ENCODE data around the gene MCCC2. TPM values are rescaled to one million over a fixed set of nuclear protein-coding genes. Genes with fewer than 3 reads are reported as not detected.

The MCCC2 gene
- total and polyA plus RNA-seq, 10 of the 15 experiments (the other 5 are each of a cell fraction or from before 2014, with no cell fraction given), result 22.2 to 106 (median 77.7) TPM

GRCh38 chr5:71705421-71705820, 118.3 kb downstream of the MCCC2 start:
- CTCF ChIA-PET, result interaction anchor here (1.0 to 1.3 kb wide), 2 partner anchors 10 to 433 kb away, joined by 3 read pairs; no protein-coding TSS in a partner anchor
- POLR2A ChIA-PET, result no interaction called here
- SMC1A ChIA-PET (ENCODE audit: uncharacterized antibody, unreplicated experiment), result interaction anchor here (0.5 to 0.9 kb wide), 3 partner anchors 49 to 261 kb away, joined by 3 read pairs; no protein-coding TSS in a partner anchor
- TF ChIP-seq POU2F2 (IDR thresholded peaks at IDR 0.05; ENCODE audit: borderline replicate concordance, low read depth, low read length), result no peak
- TF ChIP-seq EZH2 (IDR thresholded peaks at IDR 0.05; ENCODE audit: borderline replicate concordance, control insufficient read depth, low read depth, low read length), result no peak
- TF ChIP-seq ATF3 (IDR thresholded peaks at IDR 0.05; ENCODE audit: borderline replicate concordance, extremely low read depth, low read depth, low read length), result no peak
- Histone ChIP-seq H3K4me1 (ENCODE audit: control insufficient read depth, insufficient read depth, low read length) (no peaks in the 10 kb centered on the region), H3K4me3 (no peak overlapping the region), H2AFZ (ENCODE audit: control insufficient read depth, low read depth, low read length) (no peak overlapping the region), H3K4me2 (ENCODE audit: control insufficient read depth, insufficient read depth) (no peak overlapping the region), H4K20me1 (ENCODE audit: control insufficient read depth, insufficient read depth) (no peaks in the 10 kb centered on the region), H3K79me2 (ENCODE audit: control insufficient read depth, insufficient read depth, low read length) (no peaks in the 10 kb centered on the region), H3K27me3 (replicated peaks in 1 of 2; ENCODE audit: control insufficient read depth in 2 of 2, insufficient read depth in 2 of 2, low read length in 1 of 2) (no peaks in the 10 kb centered on the region), H3K27ac (ENCODE audit: control insufficient read depth, insufficient read depth) (no peak overlapping the region), H3K9ac (ENCODE audit: control insufficient read depth, insufficient read depth, low read length) (no peak overlapping the region), H3K9me3 (replicated peaks; ENCODE audit: control insufficient read depth, insufficient read depth, low read length) (no peaks in the 10 kb centered on the region), H3K36me3 (ENCODE audit: control insufficient read depth in 2 of 2, insufficient read depth in 2 of 2, low read length in 1 of 2) (no peaks in the 10 kb centered on the region)
- RAD21 ChIA-PET (ENCODE audit: unreplicated experiment), result no interaction called here
- 46% methylated on average over 5 of the region's 5 CpGs for WGBS (ENCODE audit: insufficient coverage, insufficient replicate concordance, low lambda C conversion rate, missing lambda C conversion rate)
- intact Hi-C loops (cut with micrococcal nuclease; ENCODE audit: unreplicated experiment), result no loop called here
- DNase-seq (ENCODE audit: low read depth, low spot score), result no peak
- in situ Hi-C loops (cut with MboI), result no loop called here
- no peak for FAIRE-seq
- no TSS peak for BruUV-seq (replicated peaks)
- ATAC-seq, result no peak

GRCh38 chr5:71706906-71707305, 119.8 kb downstream of the MCCC2 start:
- SMC1A ChIA-PET (ENCODE audit: uncharacterized antibody, unreplicated experiment), result no interaction called here
- no peak for FAIRE-seq
- ATAC-seq, result no peak

More at GRCh38 chr5:71706906-71707305, 119.8 kb downstream of the MCCC2 start:
- intact Hi-C loops (cut with micrococcal nuclease; ENCODE audit: unreplicated experiment) (no loop called here), in situ Hi-C loops (cut with MboI) (no loop called here)
- H3K4me3 ChIP-seq, result no peak overlapping the region
- no peak overlapping the region for H3K9ac ChIP-seq (ENCODE audit: control insufficient read depth, insufficient read depth, low read length)
- H3K36me3 ChIP-seq (ENCODE audit: control insufficient read depth in 2 of 2, insufficient read depth in 2 of 2, low read length in 1 of 2), result no peaks in the 10 kb centered on the region
- RAD21 ChIA-PET (ENCODE audit: unreplicated experiment), result no interaction called here
- H3K27ac ChIP-seq (ENCODE audit: control insufficient read depth, insufficient read depth), result no peak overlapping the region
- CTCF ChIA-PET, result interaction anchor here (1.8 kb wide), 1 partner anchor 9 kb away, joined by 8 read pairs; no protein-coding TSS in a partner anchor
- no peak overlapping the region for H2AFZ ChIP-seq (ENCODE audit: control insufficient read depth, low read depth, low read length)
- no TSS peak for BruUV-seq (replicated peaks)
- TF ChIP-seq ATF3 (IDR thresholded peaks at IDR 0.05; ENCODE audit: borderline replicate concordance, extremely low read depth, low read depth, low read length) (no peak), IRF4 (IDR thresholded peaks at IDR 0.05; ENCODE audit: low read depth, low read length) (no peak), GATAD2B (conservative IDR thresholded peaks at IDR 0.05; ENCODE audit: low read depth) (no peak), POLR2AphosphoS2 (IDR thresholded peaks at IDR 0.05; ENCODE audit: low read depth, low read length) (no peak), CREM (IDR thresholded peaks at IDR 0.05; ENCODE audit: low read depth) (no peak), CBX5 (IDR thresholded peaks at IDR 0.05; ENCODE audit: low read depth) (no peak), IKZF2 (IDR thresholded peaks at IDR 0.05) (no peak), NRF1 (conservative IDR thresholded peaks at IDR 0.05; ENCODE audit: low read depth, low read length) (no peak), EED (IDR thresholded peaks at IDR 0.05; ENCODE audit: low read depth) (no peak), MEF2A (IDR thresholded peaks at IDR 0.05; ENCODE audit: insufficient read depth, low read depth, low read length) (no peak), HDAC6 (IDR thresholded peaks at IDR 0.05; ENCODE audit: unreplicated experiment) (no peak), LARP7 (IDR thresholded peaks at IDR 0.05) (no peak), WRNIP1 (IDR thresholded peaks at IDR 0.05; ENCODE audit: borderline replicate concordance, low read depth, low read length) (no peak), FOS (IDR thresholded peaks at IDR 0.05; ENCODE audit: borderline replicate concordance, extremely low read depth, insufficient read length) (no peak)
- 91% methylated on average over 3 of the region's 3 CpGs for WGBS (ENCODE audit: insufficient coverage, insufficient replicate concordance, low lambda C conversion rate, missing lambda C conversion rate)
- H4K20me1 ChIP-seq (ENCODE audit: control insufficient read depth, insufficient read depth), result no peaks in the 10 kb centered on the region
- H3K9me3 ChIP-seq (replicated peaks; ENCODE audit: control insufficient read depth, insufficient read depth, low read length), result no peaks in the 10 kb centered on the region
- H3K27me3 ChIP-seq (replicated peaks in 1 of 2; ENCODE audit: control insufficient read depth in 2 of 2, insufficient read depth in 2 of 2, low read length in 1 of 2), result no peaks in the 10 kb centered on the region
- no peak overlapping the region for H3K4me2 ChIP-seq (ENCODE audit: control insufficient read depth, insufficient read depth)
- DNase-seq (ENCODE audit: low read depth, low spot score), result no peak
- no peaks in the 10 kb centered on the region for H3K79me2 ChIP-seq (ENCODE audit: control insufficient read depth, insufficient read depth, low read length)
- POLR2A ChIA-PET, result no interaction called here
- no peaks in the 10 kb centered on the region for H3K4me1 ChIP-seq (ENCODE audit: control insufficient read depth, insufficient read depth, low read length)
